SH-SY5Y (cell line): Measurements from ENCODE around the gene C6orf132.

ENCODE experiments used
- GATA2 ChIP-seq: IDR thresholded peaks from 2 replicates; pipeline ENCODE4 v1.6.1; 2011; ENCODE audit warnings: mild to moderate bottlenecking, low read depth, low read length
- GATA3 ChIP-seq: IDR thresholded peaks from 2 replicates; pipeline ENCODE4 v1.6.1; 2011; ENCODE audit warnings: low read depth, mild to moderate bottlenecking, low read length, moderate library complexity

DNA sequence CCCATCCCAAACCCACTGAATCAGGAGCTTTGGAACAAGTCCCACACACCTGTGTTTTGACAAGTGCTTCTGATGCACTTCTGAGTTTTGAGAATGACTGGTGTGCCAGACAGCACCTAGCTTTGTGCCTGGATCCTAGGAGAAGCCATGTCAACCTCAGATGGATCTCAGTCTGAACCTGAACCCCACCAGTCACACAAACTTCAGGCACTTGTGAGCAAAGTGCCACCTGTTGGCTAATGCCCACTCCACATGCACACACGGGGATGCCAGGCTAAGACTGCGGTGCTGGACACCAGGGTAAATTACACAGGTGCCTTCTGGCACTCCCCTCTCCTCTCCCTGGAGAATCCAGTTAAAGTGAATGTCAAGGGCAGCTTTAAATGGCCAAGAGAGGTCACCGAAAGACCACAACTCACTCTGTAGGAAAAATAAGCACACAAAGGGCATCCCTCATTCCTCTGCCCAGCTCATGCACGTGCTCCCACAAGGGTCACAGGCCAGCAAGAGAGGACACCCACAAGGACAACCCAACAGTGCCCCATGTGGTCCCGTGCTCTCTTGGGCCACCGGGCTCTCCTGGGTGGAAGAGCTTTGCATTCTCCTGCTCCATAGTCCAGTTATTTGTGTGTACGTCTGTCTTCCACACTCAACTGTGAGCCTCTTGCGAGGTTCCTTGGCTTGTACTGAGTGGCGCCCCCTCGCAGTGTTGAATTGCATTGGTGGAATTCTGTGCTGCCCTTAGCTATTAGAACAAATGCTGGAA is 46.5 kb downstream of the C6orf132 start:
- TF ChIP-seq GATA2 (no peak), GATA3 (no peak)
